NCI-H2081 treated with DMSO at 0.1 percent for 48 hours (cell line): ENCODE results near the gene WASF1.
A peak's percentile ranks its signal among the peaks of the same experiment; 100 is the strongest.
"Not testable (repeated sequence)": the region's sequence is repeated elsewhere in the genome, so short reads cannot be mapped to it uniquely, and the experiment has no call there.

ENCODE experiments used
- DNase-seq: peaks from one replicate; lab custom pipeline; 2025; lab: John Stamatoyannopoulos, UW

WASF1 gene

GRCh38 chr6:110089323-110089722 is 90.1 kb downstream of the WASF1 start:
- DNase-seq: no peak

GRCh38 chr6:110085285-110085684 is 94.2 kb downstream of the WASF1 start:
- DNase-seq: no peak

GRCh38 chr6:110083875-110084585 is 95.4 kb downstream of the WASF1 start:
- no peak for DNase-seq

GRCh38 chr6:110075406-110075805 is 104.1 kb downstream of the WASF1 start:
- no peak for DNase-seq

GRCh38 chr6:110073474-110073873 is 106.0 kb downstream of the WASF1 start:
- DNase-seq: not testable (repeated sequence)

- DNase-seq: no peak
Observed at GRCh38 chr6:110068592-110068967, 110.9 kb downstream of the WASF1 start.

- no peak for DNase-seq
Observed at GRCh38 chr6:110067837-110068591, 111.5 kb downstream of the WASF1 start.

GRCh38 chr6:110064744-110065524 is 114.5 kb downstream of the WASF1 start:
- DNase-seq: no peak

GRCh38 chr6:110063594-110064263 is 115.7 kb downstream of the WASF1 start:
- DNase-seq: no peak

GRCh38 chr6:110055387-110055735 is 124.1 kb downstream of the WASF1 start:
- no peak for DNase-seq

GRCh38 chr6:110054664-110055386 is 124.6 kb downstream of the WASF1 start:
- no peak for DNase-seq

- DNase-seq: peak; percentile 7
Observed at GRCh38 chr6:110053395-110054240, 125.9 kb downstream of the WASF1 start.

GRCh38 chr6:110050440-110050813 is 129.0 kb downstream of the WASF1 start:
- DNase-seq: no peak
